Naive thymus-derived CD4-positive, alpha-beta T cell (primary cell): ENCODE data around the gene CRTC1. TPM values are rescaled to one million over a fixed set of nuclear protein-coding genes. Genes with fewer than 3 reads are reported as not detected.
A peak's percentile ranks its signal among the peaks of the same experiment; 100 is the strongest.
"Not testable (repeated sequence)": the region's sequence is repeated elsewhere in the genome, so short reads cannot be mapped to it uniquely, and the experiment has no call there.

Experiments
- ATAC-seq: fragments of 150-1000 bp; cut with Tn5 transposase; 2 replicates; pipeline ENCODE4 v1.10.0; 2021; ENCODE audit warnings: mild to moderate bottlenecking, moderate library complexity
- CTCF ChIA-PET: fragments of 350-600 bp; sonication (Branson Sonifier 250); formaldehyde crosslinking; loops from one replicate; lab custom pipeline; 2021; ENCODE audit warnings: antibody characterized with exemption; lab: Charles Lee
- POLR2A ChIA-PET: fragments of 350-600 bp; sonication (Branson Sonifier 250); formaldehyde crosslinking; loops from one replicate; lab custom pipeline; 2021; ENCODE audit warnings: antibody characterized with exemption, inconsistent platforms; lab: Charles Lee
- DNase-seq, 9 donors: peaks; one replicate each; pipeline versions ENCODE4 v3.0.0 to v3.0.0-alpha.2; 2020 to 2022; ENCODE audit warnings: mixed read lengths in 1 of 9
- H3K27ac ChIP-seq: one replicate; pipeline ENCODE4 v1.7.0; 2013; ENCODE audit warnings: mild to moderate bottlenecking, low read depth, low read length, moderate library complexity
- H3K27me3 ChIP-seq, 2 donors: one replicate each; pipeline ENCODE4 v1.7.0; 2013; ENCODE audit warnings: low read length in 2 of 2, mild to moderate bottlenecking in 2 of 2, moderate library complexity in 2 of 2; ENCODE audit not compliant: control insufficient read depth in 2 of 2, insufficient read depth in 2 of 2
- H3K36me3 ChIP-seq, 3 experiments: 1 replicate in 2 of 3; 2 replicates in 1 of 3; pipeline ENCODE4 v1.7.0; 2013; ENCODE audit warnings: low read length in 3 of 3, mild to moderate bottlenecking in 3 of 3, moderate library complexity in 1 of 3; ENCODE audit not compliant: insufficient read depth in 3 of 3, control insufficient read depth in 2 of 3
- H3K4me1 ChIP-seq, 2 donors: one replicate each; pipeline ENCODE4 v1.7.0; 2013; ENCODE audit warnings: low read length in 2 of 2, mild to moderate bottlenecking in 2 of 2, moderate library complexity in 1 of 2; ENCODE audit not compliant: control insufficient read depth in 2 of 2, insufficient read depth in 2 of 2
- H3K4me3 ChIP-seq: 2 replicates; pipeline ENCODE4 v1.7.0; 2013; ENCODE audit warnings: mild to moderate bottlenecking, low read length
- H3K9me3 ChIP-seq, 3 experiments: 1 replicate in 2 of 3; 2 replicates in 1 of 3; pipeline ENCODE4 v1.7.0; 2013; ENCODE audit warnings: low read length in 3 of 3; ENCODE audit not compliant: control insufficient read depth in 2 of 3
- H3K27ac Mint-ChIP-seq, 9 donors: one replicate each; pipeline ENCODE4 v1.8.0; 2020 to 2022; ENCODE audit warnings: mixed read lengths in 9 of 9, mild to moderate bottlenecking in 8 of 9, moderate library complexity in 5 of 9, inconsistent platforms in 2 of 9
- H3K27me3 Mint-ChIP-seq, 5 donors: one replicate each; pipeline ENCODE4 v1.8.0; 2021 to 2022; ENCODE audit warnings: mixed read lengths in 5 of 5, mild to moderate bottlenecking in 1 of 5
- H3K36me3 Mint-ChIP-seq, 5 donors: one replicate each; pipeline ENCODE4 v1.8.0; 2020 to 2022; ENCODE audit warnings: mixed read lengths in 5 of 5, mild to moderate bottlenecking in 3 of 5, inconsistent platforms in 1 of 5
- H3K4me1 Mint-ChIP-seq, 7 donors: one replicate each; pipeline ENCODE4 v1.8.0; 2020 to 2022; ENCODE audit warnings: mixed read lengths in 7 of 7, mild to moderate bottlenecking in 3 of 7, inconsistent platforms in 1 of 7
- H3K4me3 Mint-ChIP-seq, 10 donors: one replicate each; pipeline ENCODE4 v1.8.0; 2020 to 2022; ENCODE audit warnings: mild to moderate bottlenecking in 10 of 10, mixed read lengths in 10 of 10, moderate library complexity in 6 of 10, inconsistent platforms in 2 of 10
- H3K9me3 Mint-ChIP-seq, 11 donors: one replicate each; pipeline ENCODE4 v1.8.0; 2020 to 2022; ENCODE audit warnings: mixed read lengths in 11 of 11, mild to moderate bottlenecking in 4 of 11, inconsistent platforms in 1 of 11, moderate library complexity in 1 of 11
- intact Hi-C, 2 donors: fragments of 100-400 bp; cut with micrococcal nuclease; formaldehyde crosslinking; loops; one replicate each; pipeline ENCODE4 v1.15.1; 2023
- polyA plus RNA-seq, 2 donors: library from polyadenylated mRNA; unstranded; fragments of 300-500 nt; fragmentation: Illumina TruSeq; gene quantifications; one replicate each; pipeline ENCODE4 v1.2.3, GENCODE V29; 2021
- total RNA-seq, 6 experiments: library from RNA in 5 of 6; stranded (reverse) in 5 of 6; gene quantifications; 1 replicate in 5 of 6; 2 replicates in 1 of 6; pipeline ENCODE4 v1.2.3 and lab custom pipeline; 2021 to 2026

CRTC1 gene
- total and polyA plus RNA-seq, 7 experiments from 2014 or later: 0.97 to 23.4 (median 20.5) TPM

GRCh38 chr19:18815673-18816072, 132.2 kb downstream of the CRTC1 start:
- Mint-ChIP-seq H3K4me3 (no peak overlapping the region), H3K4me1 (no peaks in the 10 kb centered on the region), H3K27ac (no peak overlapping the region), H3K27me3 (no peaks in the 10 kb centered on the region), H3K36me3 (no peaks in the 10 kb centered on the region), H3K9me3 (no peaks in the 10 kb centered on the region)
- no peak overlapping the region for H3K4me3 ChIP-seq
- H3K36me3 ChIP-seq: no peaks in the 10 kb centered on the region
- no peaks in the 10 kb centered on the region for H3K27me3 ChIP-seq
- POLR2A ChIA-PET: no interaction called here
- intact Hi-C loops: no loop called here
- no peaks in the 10 kb centered on the region for H3K4me1 ChIP-seq
- H3K9me3 ChIP-seq: no peaks in the 10 kb centered on the region
- CTCF ChIA-PET: no interaction called here
- H3K27ac ChIP-seq: no peak overlapping the region
- DNase-seq (no peak), ATAC-seq (no peak)

- H3K9me3 Mint-ChIP-seq, H3K36me3 ChIP-seq, ATAC-seq, DNase-seq, H3K9me3 ChIP-seq, H3K4me1 ChIP-seq, H3K27ac ChIP-seq, H3K4me1 Mint-ChIP-seq, POLR2A ChIA-PET, intact Hi-C loops, H3K27ac Mint-ChIP-seq, H3K36me3 Mint-ChIP-seq, H3K27me3 ChIP-seq, H3K4me3 ChIP-seq, CTCF ChIA-PET, H3K27me3 Mint-ChIP-seq, H3K4me3 Mint-ChIP-seq: not testable (repeated sequence)
Measured at GRCh38 chr19:18816645-18817044, 133.2 kb downstream of the CRTC1 start.

- ATAC-seq: no peak
- ChIA-PET POLR2A (no interaction called here), CTCF (no interaction called here)
- Histone ChIP-seq H3K36me3 (no peaks in the 10 kb centered on the region), H3K9me3 (no peaks in the 10 kb centered on the region), H3K27ac (no peak overlapping the region), H3K27me3 (no peaks in the 10 kb centered on the region), H3K4me1 (no peaks in the 10 kb centered on the region), H3K4me3 (no peak overlapping the region)
- Mint-ChIP-seq H3K4me3 (no peak overlapping the region), H3K27ac (peak overlapping the region in 1 of 9 donors; percentile 36), H3K27me3 (no peaks in the 10 kb centered on the region), H3K4me1 (no peaks in the 10 kb centered on the region), H3K9me3 (no peaks in the 10 kb centered on the region), H3K36me3 (no peaks in the 10 kb centered on the region)
- DNase-seq: no peak
- intact Hi-C loops: no loop called here
Measured at GRCh38 chr19:18817574-18817973, 134.1 kb downstream of the CRTC1 start.

- Mint-ChIP-seq H3K36me3 (peaks cover 0 to 7% (median 0%) of the 10 kb centered on the region in 5 donors), H3K4me1 (peaks cover 9 to 12% (median 10%) of the 10 kb centered on the region in 7 donors), H3K9me3 (peaks cover 0 to 12% (median 2%) of the 10 kb centered on the region in 11 donors), H3K27ac (no peak overlapping the region), H3K27me3 (peaks cover 0 to 28% (median 6%) of the 10 kb centered on the region in 5 donors), H3K4me3 (no peak overlapping the region)
- intact Hi-C loops: no loop called here
- no peak for DNase-seq
- CTCF ChIA-PET: interaction anchor here (2.5 kb wide), 1 partner anchor 18 kb away, joined by 6 read pairs; no protein-coding TSS in a partner anchor
- Histone ChIP-seq H3K36me3 (peaks cover 0 to 4% (median 0%) of the 10 kb centered on the region in 3 experiments), H3K27me3 (no peaks in the 10 kb centered on the region), H3K4me3 (no peak overlapping the region), H3K9me3 (peaks cover 0 to 7% (median 0%) of the 10 kb centered on the region in 3 experiments), H3K27ac (no peak overlapping the region), H3K4me1 (peaks cover 3% of the 10 kb centered on the region in 2 donors)
- POLR2A ChIA-PET: interaction anchor here (0.6 to 1.1 kb wide), 3 partner anchors 177 to 297 kb away, joined by 3 to 4 read pairs (median 4); no protein-coding TSS in a partner anchor
- no peak for ATAC-seq
Measured at GRCh38 chr19:18828786-18829185, 145.3 kb downstream of the CRTC1 start.

GRCh38 chr19:18830488-18830887, 147.0 kb downstream of the CRTC1 start:
- Mint-ChIP-seq H3K36me3 (peaks cover 0 to 16% (median 12%) of the 10 kb centered on the region in 5 donors), H3K4me1 (peaks cover 25 to 29% (median 27%) of the 10 kb centered on the region in 7 donors), H3K9me3 (peaks cover 0 to 12% (median 2%) of the 10 kb centered on the region in 11 donors), H3K27ac (peak overlapping the region in 2 of 9 donors; percentile 8 to 67), H3K4me3 (peak overlapping the region; percentile 32 to 97 (median 56)), H3K27me3 (peaks cover 0 to 24% (median 6%) of the 10 kb centered on the region in 5 donors)
- H3K36me3 ChIP-seq: peaks cover 0 to 21% (median 0%) of the 10 kb centered on the region in 3 experiments
- ChIA-PET POLR2A (interaction anchor here (2.0 to 3.3 kb wide), 2 partner anchors 148 to 242 kb away, joined by 9 to 15 read pairs; partner anchors contain the start of genes CRTC1 and REX1BD), CTCF (interaction anchor here (2.5 kb wide), 1 partner anchor 17 kb away, joined by 6 read pairs; no protein-coding TSS in a partner anchor)
- H3K4me3 ChIP-seq: no peak overlapping the region
- DNase-seq (no peak), ATAC-seq (no peak)
- peaks cover 0 to 7% (median 0%) of the 10 kb centered on the region in 3 experiments for H3K9me3 ChIP-seq
- no peaks in the 10 kb centered on the region for H3K27me3 ChIP-seq
- H3K27ac ChIP-seq: no peak overlapping the region
- intact Hi-C loops: loop anchor here (5.0 to 10.0 kb wide), 4 partner anchors 46 to 413 kb away; partner anchors contain the start of genes REX1BD (in 1 of the 2) and SSBP4 (in 1 of the 2)
- H3K4me1 ChIP-seq: peaks cover 13 to 17% of the 10 kb centered on the region in 2 donors

GRCh38 chr19:18831524-18832305, 148.2 kb downstream of the CRTC1 start, which contains the start of gene UPF1:
UPF1 (plus strand) TSS chr19:18831959; CDS start chr19:18832210, 251 bp downstream.
- DNase-seq: peak; percentile 92 to 99 (median 96)
- peaks cover 0 to 27% (median 0%) of the 10 kb centered on the region in 3 experiments for H3K36me3 ChIP-seq
- no peaks in the 10 kb centered on the region for H3K27me3 ChIP-seq
- peak within 1 kb of the TSS; percentile 95 for H3K4me3 ChIP-seq
- H3K4me1 ChIP-seq: peaks cover 17 to 23% of the 10 kb centered on the region in 2 donors
- peak within 1 kb of the TSS; percentile 90 for H3K27ac ChIP-seq
- Mint-ChIP-seq H3K4me1 (peaks cover 36 to 42% (median 39%) of the 10 kb centered on the region in 7 donors), H3K36me3 (peaks cover 0 to 21% (median 18%) of the 10 kb centered on the region in 5 donors), H3K27me3 (peaks cover 0 to 18% (median 6%) of the 10 kb centered on the region in 5 donors), H3K4me3 (peak within 1 kb of the TSS; percentile 89 to 97 (median 92)), H3K27ac (peak within 1 kb of the TSS; percentile 83 to 96 (median 90)), H3K9me3 (peaks cover 0 to 11% (median 2%) of the 10 kb centered on the region in 11 donors)
- ATAC-seq: peak; percentile 93
- ChIA-PET CTCF (interaction anchor here (1.1 to 1.7 kb wide), 5 partner anchors 10 to 260 kb away, joined by 3 to 5 read pairs (median 3); partner anchors contain the start of gene UBA52), POLR2A (interaction anchor here (0.8 to 3.3 kb wide), 14 partner anchors 10 to 413 kb away, joined by 3 to 15 read pairs (median 4); partner anchors contain the start of genes COPE, CRTC1, DDX49 and ELL)
- intact Hi-C loops: loop anchor here (1.0 to 10.0 kb wide), 9 partner anchors 47 to 414 kb away; partner anchors contain the start of genes COPE (in 2 of the 2), CRTC1 (in 2 of the 2), DDX49 (in 2 of the 2) and ELL (in 1 of the 2)
- H3K9me3 ChIP-seq: peaks cover 0 to 6% (median 0%) of the 10 kb centered on the region in 3 experiments
